HepG2 (cell line): ENCODE measurements around the gene PRM3. TPM values are rescaled to one million over a fixed set of nuclear protein-coding genes. Genes with fewer than 3 reads are reported as not detected.

ENCODE experiments used
- ATF7 ChIP-seq, 2 experiments: fragments of 450-650 bp in 1 of 2; sonication (generic) in 1 of 2; formaldehyde crosslinking in 1 of 2; IDR thresholded peaks; 2 replicates each; pipeline versions ENCODE4 v1.4.0 to v1.6.1; 2016 to 2020; ENCODE audit warnings: antibody characterized with exemption in 1 of 2, mild to moderate bottlenecking in 1 of 2, missing genetic modification reagents in 1 of 2
- ATM ChIP-seq: fragments of 450-650 bp; IDR thresholded peaks from 2 replicates; pipeline ENCODE4 v1.7.1; 2017; ENCODE audit warnings: mild to moderate bottlenecking, borderline replicate concordance
- BCL3 ChIP-seq: sonication (generic); formaldehyde crosslinking; IDR thresholded peaks from 2 replicates; pipeline ENCODE4 v1.5.1; 2020; ENCODE audit warnings: mild to moderate bottlenecking, missing genetic modification reagents, moderate library complexity
- GABPB1 ChIP-seq: IDR thresholded peaks from 2 replicates; pipeline ENCODE4 v1.6.1; 2016; ENCODE audit warnings: mild to moderate bottlenecking, missing genetic modification reagents, moderate library complexity, missing compliant biosample characterization
- GMEB2 ChIP-seq: IDR thresholded peaks from 2 replicates; pipeline ENCODE4 v1.6.1; 2016; ENCODE audit warnings: missing biosample characterization, missing genetic modification reagents, low read depth
- KLF13 ChIP-seq: sonication (generic); formaldehyde crosslinking; IDR thresholded peaks from 2 replicates; pipeline ENCODE4 v1.4.0; 2020; ENCODE audit warnings: mild to moderate bottlenecking, missing genetic modification reagents
- NONO ChIP-seq, 2 experiments: fragments of 450-650 bp in 1 of 2; sonication (generic) in 1 of 2; formaldehyde crosslinking in 1 of 2; IDR thresholded peaks in 1 of 2; conservative IDR thresholded peaks in 1 of 2; 2 replicates each; pipeline versions ENCODE4 v1.6.1 to v1.8.0; 2017 to 2022; ENCODE audit warnings: mild to moderate bottlenecking in 1 of 2, missing genetic modification reagents in 1 of 2, moderate library complexity in 1 of 2
- PCBP2 ChIP-seq: fragments of 200-400 bp; formaldehyde crosslinking; optimal IDR thresholded peaks from 2 replicates; pipeline ENCODE3; 2018; ENCODE audit warnings: low read length, low read depth; ENCODE audit not compliant: poor library complexity, severe bottlenecking
- POLR2AphosphoS5 ChIP-seq: IDR thresholded peaks from 2 replicates; pipeline ENCODE4 v1.6.1; 2012; ENCODE audit warnings: low read depth, low read length
- TAF15 ChIP-seq: fragments of 200-400 bp; formaldehyde crosslinking; IDR thresholded peaks from one replicate; pipeline ENCODE4 v1.6.1; 2018; ENCODE audit warnings: mild to moderate bottlenecking, low read depth, low read length; ENCODE audit not compliant: poor library complexity, severe bottlenecking
- ZBTB3 ChIP-seq: sonication (generic); formaldehyde crosslinking; IDR thresholded peaks from 2 replicates; pipeline ENCODE4 v1.4.0; 2020; ENCODE audit warnings: low read depth, mild to moderate bottlenecking, moderate library complexity, missing genetic modification reagents, borderline replicate concordance
- ZNF124 ChIP-seq: sonication (generic); formaldehyde crosslinking; IDR thresholded peaks from 2 replicates; pipeline ENCODE4 v1.4.0; 2020; ENCODE audit warnings: missing genetic modification reagents
- ZNF225 ChIP-seq: sonication (generic); formaldehyde crosslinking; IDR thresholded peaks from 2 replicates; pipeline ENCODE4 v1.4.0; 2020; ENCODE audit warnings: mild to moderate bottlenecking, missing genetic modification reagents
- ZNF234 ChIP-seq: sonication (generic); formaldehyde crosslinking; conservative IDR thresholded peaks from 2 replicates; pipeline ENCODE4 v1.5.1; 2020; ENCODE audit warnings: mild to moderate bottlenecking, missing genetic modification reagents
- ZNF30 ChIP-seq: sonication (generic); formaldehyde crosslinking; IDR thresholded peaks from 2 replicates; pipeline ENCODE4 v1.5.0; 2020; ENCODE audit warnings: mild to moderate bottlenecking, missing genetic modification reagents
- ZNF367 ChIP-seq: sonication (generic); formaldehyde crosslinking; IDR thresholded peaks from 2 replicates; pipeline ENCODE4 v1.4.0; 2020; ENCODE audit warnings: missing genetic modification reagents, borderline replicate concordance
- ZNF850 ChIP-seq: sonication (generic); formaldehyde crosslinking; conservative IDR thresholded peaks from 2 replicates; pipeline ENCODE4 v1.9.0; 2021; ENCODE audit warnings: mild to moderate bottlenecking, missing genetic modification reagents
- polyA plus RNA-seq, 8 experiments: library from polyadenylated mRNA; depleted of rRNA in 3 of 8; stranded (reverse) in 7 of 8; unstranded in 1 of 8; fragments of >200 nt; fragmentation: Illumina TruSeq in 4 of 8; extraction: Trizol in 4 of 8; gene quantifications; 2 replicates each; pipeline versions ENCODE4 v1.2.1 to v1.2.3, GENCODE V29; 2011 to 2016; ENCODE audit warnings: low read depth in 4 of 8, missing spikeins in 1 of 8, mixed read lengths in 1 of 8; ENCODE audit not compliant: insufficient read depth in 1 of 8
- total RNA-seq, 5 experiments: library from RNA; depleted of rRNA; stranded (reverse); fragments of >200 nt; fragmentation: Illumina TruSeq; extraction: Trizol; gene quantifications; 2 replicates each; pipeline ENCODE4 v1.2.3, GENCODE V29; 2016; ENCODE audit warnings: low read depth in 1 of 5
- TF ChIP-seq, protein P1 (sequence below), 2 experiments: sonication (generic) in 1 of 2; formaldehyde crosslinking in 1 of 2; IDR thresholded peaks; 2 replicates each; pipeline versions ENCODE4 v1.4.0 to v1.6.1; 2016 to 2020; ENCODE audit warnings: borderline replicate concordance in 1 of 2, low read depth in 1 of 2, mild to moderate bottlenecking in 1 of 2, missing genetic modification reagents in 1 of 2
- TF ChIP-seq, protein P2 (sequence below): sonication (generic); formaldehyde crosslinking; IDR thresholded peaks from 2 replicates; pipeline ENCODE4 v1.5.0; 2020; ENCODE audit warnings: missing genetic modification reagents

The PRM3 gene
- total and polyA plus RNA-seq, 2 of the 13 experiments (the other 11 are each of a cell fraction or from before 2014, with no cell fraction given), result not detected

DNA sequence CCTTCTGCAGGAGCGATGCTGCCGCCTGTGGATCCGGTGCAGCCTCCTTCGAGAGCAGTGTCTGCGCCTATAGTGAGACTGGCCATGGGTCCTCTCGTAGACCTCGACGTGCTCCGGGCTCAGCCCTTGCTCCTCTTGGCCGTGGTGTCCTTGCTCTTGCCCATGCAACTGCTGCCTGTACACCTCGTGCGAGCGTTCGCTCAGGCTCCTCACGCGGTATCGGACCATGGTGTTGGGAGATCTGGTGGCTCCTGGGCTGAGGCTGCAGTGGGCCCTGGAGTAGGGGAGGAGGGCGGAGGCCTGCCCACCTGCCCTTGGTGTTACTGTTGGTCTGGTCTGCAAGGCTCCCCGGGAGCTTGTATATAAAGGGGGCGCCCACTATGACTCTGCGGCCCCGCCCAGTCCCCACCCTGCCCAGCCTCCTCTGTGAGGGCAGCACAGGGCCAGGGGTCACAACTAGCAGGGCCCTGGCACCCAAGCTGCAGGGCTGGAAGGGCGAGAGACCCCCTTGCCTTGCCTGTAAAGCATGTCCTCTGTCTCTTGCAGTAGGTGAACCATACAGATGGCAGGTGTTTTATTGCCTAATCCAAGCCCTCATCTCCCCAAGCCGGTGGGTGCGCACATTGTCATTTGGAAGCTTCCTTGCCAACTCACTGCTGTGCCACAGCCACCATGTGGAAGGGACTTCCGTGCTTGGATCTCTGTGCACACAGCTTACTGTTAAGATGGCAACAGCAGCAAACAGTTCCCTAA is 2.9 kb upstream of the PRM3 start, which contains the start of gene PRM2 (continued):
- TF ChIP-seq ZNF367, result no peak
- no peak for TF ChIP-seq TAF15
- no peak for TF ChIP-seq ZBTB3 (CRISPR knock-in tag)
- no peak for TF ChIP-seq ZNF30 (CRISPR knock-in tag)
- TF ChIP-seq NONO (IDR thresholded peaks at IDR 0.05), result no peak
- TF ChIP-seq NONO (CRISPR knock-in tag; conservative IDR thresholded peaks at IDR 0.05), result no peak
- no peak for TF ChIP-seq ZNF850 (CRISPR knock-in tag)
- no peak for TF ChIP-seq ZNF234 (CRISPR knock-in tag)
- TF ChIP-seq PCBP2, result no peak
- TF ChIP-seq ATF7 (IDR thresholded peaks at IDR 0.05), result no peak
- no peak for TF ChIP-seq ATF7 (CRISPR knock-in tag; IDR thresholded peaks at IDR 0.05)
- peak; percentile 20; the same call in 1 of the 2 replicates for TF ChIP-seq GABPB1 (CRISPR knock-in tag)
- TF ChIP-seq ATM, result no peak
- 0 out of 2 replicates have a peak, but pooled peaks have one; percentile 36 for TF ChIP-seq ZNF225
- TF ChIP-seq, protein P1, sequence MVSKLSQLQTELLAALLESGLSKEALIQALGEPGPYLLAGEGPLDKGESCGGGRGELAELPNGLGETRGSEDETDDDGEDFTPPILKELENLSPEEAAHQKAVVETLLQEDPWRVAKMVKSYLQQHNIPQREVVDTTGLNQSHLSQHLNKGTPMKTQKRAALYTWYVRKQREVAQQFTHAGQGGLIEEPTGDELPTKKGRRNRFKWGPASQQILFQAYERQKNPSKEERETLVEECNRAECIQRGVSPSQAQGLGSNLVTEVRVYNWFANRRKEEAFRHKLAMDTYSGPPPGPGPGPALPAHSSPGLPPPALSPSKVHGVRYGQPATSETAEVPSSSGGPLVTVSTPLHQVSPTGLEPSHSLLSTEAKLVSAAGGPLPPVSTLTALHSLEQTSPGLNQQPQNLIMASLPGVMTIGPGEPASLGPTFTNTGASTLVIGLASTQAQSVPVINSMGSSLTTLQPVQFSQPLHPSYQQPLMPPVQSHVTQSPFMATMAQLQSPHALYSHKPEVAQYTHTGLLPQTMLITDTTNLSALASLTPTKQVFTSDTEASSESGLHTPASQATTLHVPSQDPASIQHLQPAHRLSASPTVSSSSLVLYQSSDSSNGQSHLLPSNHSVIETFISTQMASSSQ (IDR thresholded peaks at IDR 0.05; ENCODE audit: low read depth), result no peak
- TF ChIP-seq, protein P1 (CRISPR knock-in tag; IDR thresholded peaks at IDR 0.05; ENCODE audit: borderline replicate concordance), result no peak
- TF ChIP-seq POLR2AphosphoS5, result no peak
- TF ChIP-seq BCL3 (CRISPR knock-in tag), result no peak
- no peak for TF ChIP-seq ZNF124
- TF ChIP-seq, protein P2, sequence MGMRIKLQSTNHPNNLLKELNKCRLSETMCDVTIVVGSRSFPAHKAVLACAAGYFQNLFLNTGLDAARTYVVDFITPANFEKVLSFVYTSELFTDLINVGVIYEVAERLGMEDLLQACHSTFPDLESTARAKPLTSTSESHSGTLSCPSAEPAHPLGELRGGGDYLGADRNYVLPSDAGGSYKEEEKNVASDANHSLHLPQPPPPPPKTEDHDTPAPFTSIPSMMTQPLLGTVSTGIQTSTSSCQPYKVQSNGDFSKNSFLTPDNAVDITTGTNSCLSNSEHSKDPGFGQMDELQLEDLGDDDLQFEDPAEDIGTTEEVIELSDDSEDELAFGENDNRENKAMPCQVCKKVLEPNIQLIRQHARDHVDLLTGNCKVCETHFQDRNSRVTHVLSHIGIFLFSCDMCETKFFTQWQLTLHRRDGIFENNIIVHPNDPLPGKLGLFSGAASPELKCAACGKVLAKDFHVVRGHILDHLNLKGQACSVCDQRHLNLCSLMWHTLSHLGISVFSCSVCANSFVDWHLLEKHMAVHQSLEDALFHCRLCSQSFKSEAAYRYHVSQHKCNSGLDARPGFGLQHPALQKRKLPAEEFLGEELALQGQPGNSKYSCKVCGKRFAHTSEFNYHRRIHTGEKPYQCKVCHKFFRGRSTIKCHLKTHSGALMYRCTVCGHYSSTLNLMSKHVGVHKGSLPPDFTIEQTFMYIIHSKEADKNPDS (CRISPR knock-in tag), result 0 out of 2 replicates have a peak, but pooled peaks have one; percentile 36
- TF ChIP-seq KLF13 (CRISPR knock-in tag), result no peak
- TF ChIP-seq GMEB2 (CRISPR knock-in tag), result no peak
